ENCODE results near the gene BABAM1. TPM values are rescaled to one million over a fixed set of nuclear protein-coding genes. Genes with fewer than 3 reads are reported as not detected.
A peak's percentile ranks its signal among the peaks of the same experiment; 100 is the strongest.

The BABAM1 gene
- total RNA-seq, 2 donors from 2014 or later = 80.0 to 81.6 TPM

DNA sequence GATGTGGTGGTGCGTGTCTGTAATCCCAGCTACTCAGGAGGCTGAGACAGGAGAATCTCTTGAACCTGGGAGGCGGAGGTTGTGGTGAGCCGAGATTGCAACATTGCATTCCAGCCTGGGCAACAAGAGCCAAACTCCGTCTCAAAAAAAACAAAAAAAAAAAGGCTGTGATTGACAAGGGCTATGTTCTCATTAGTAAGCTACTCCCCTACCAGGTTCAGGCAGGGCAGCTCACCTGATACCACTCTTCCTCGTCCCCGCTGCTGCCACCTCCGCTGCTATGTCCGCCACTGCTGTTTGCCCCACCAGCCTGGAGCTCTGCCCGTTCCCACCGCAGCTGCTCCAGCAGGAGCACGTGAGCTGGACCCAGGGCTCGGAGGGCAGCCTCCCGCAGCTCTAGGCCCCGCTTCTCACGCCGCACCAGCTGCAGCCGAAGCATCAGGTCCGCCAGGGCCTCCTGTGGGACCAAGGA, 12.1 kb upstream of the BABAM1 start:
- no peaks in the 10 kb centered on the region for H3K36me3 ChIP-seq
- TF ChIP-seq POLR2AphosphoS5 (IDR thresholded peaks at IDR 0.05) = no peak
- TF ChIP-seq, protein P1, sequence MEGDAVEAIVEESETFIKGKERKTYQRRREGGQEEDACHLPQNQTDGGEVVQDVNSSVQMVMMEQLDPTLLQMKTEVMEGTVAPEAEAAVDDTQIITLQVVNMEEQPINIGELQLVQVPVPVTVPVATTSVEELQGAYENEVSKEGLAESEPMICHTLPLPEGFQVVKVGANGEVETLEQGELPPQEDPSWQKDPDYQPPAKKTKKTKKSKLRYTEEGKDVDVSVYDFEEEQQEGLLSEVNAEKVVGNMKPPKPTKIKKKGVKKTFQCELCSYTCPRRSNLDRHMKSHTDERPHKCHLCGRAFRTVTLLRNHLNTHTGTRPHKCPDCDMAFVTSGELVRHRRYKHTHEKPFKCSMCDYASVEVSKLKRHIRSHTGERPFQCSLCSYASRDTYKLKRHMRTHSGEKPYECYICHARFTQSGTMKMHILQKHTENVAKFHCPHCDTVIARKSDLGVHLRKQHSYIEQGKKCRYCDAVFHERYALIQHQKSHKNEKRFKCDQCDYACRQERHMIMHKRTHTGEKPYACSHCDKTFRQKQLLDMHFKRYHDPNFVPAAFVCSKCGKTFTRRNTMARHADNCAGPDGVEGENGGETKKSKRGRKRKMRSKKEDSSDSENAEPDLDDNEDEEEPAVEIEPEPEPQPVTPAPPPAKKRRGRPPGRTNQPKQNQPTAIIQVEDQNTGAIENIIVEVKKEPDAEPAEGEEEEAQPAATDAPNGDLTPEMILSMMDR (IDR thresholded peaks at IDR 0.05) = no peak
- DNase-seq (ENCODE audit: low spot score) = no peak
- intact Hi-C loops (cut with DNase I) = no loop called here
- no peaks in the 10 kb centered on the region for H3K27me3 ChIP-seq (replicated peaks; ENCODE audit: insufficient read depth)
- H3K4me3 ChIP-seq = no peak overlapping the region
- no peak overlapping the region for H3K27ac ChIP-seq
- H3K9me3 ChIP-seq = no peaks in the 10 kb centered on the region
- 72% methylated on average over 18 of the region's 18 CpGs for WGBS
- H3K4me1 ChIP-seq (replicated peaks) = no peaks in the 10 kb centered on the region

DNA sequence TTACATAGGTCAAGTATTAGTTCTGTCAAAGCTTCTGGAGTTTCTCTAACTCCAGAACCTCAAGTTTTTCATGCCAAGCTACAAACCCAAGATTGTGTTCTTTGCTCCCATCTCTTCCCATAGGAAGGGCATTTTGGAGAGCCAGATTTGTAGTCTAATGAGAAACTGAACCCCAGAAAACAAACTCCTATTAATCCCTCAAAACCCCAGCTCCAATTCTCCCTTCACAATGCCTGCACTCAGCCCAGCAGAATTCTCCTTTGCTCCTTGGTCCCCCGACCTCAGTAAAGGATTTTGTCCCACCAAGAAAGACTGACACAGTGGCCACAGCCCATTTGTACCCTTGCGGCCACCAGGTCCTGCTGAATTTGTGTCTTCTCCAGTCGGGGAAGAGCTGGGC, 11.1 kb upstream of the BABAM1 start:
- Histone ChIP-seq H3K9me3 (no peaks in the 10 kb centered on the region), H3K36me3 (no peaks in the 10 kb centered on the region), H3K27me3 (replicated peaks; ENCODE audit: insufficient read depth) (no peaks in the 10 kb centered on the region), H3K27ac (no peak overlapping the region), H3K4me1 (replicated peaks) (no peaks in the 10 kb centered on the region), H3K4me3 (no peak overlapping the region)
- DNase-seq (ENCODE audit: low spot score) = no peak
- 85% methylated on average over 3 of the region's 3 CpGs for WGBS
- intact Hi-C loops (cut with DNase I) = no loop called here
- TF ChIP-seq POLR2AphosphoS5 (IDR thresholded peaks at IDR 0.05) (no peak), POLR2A (IDR thresholded peaks at IDR 0.05) (no peak)
- TF ChIP-seq, protein P1 (IDR thresholded peaks at IDR 0.05) = no peak

DNA sequence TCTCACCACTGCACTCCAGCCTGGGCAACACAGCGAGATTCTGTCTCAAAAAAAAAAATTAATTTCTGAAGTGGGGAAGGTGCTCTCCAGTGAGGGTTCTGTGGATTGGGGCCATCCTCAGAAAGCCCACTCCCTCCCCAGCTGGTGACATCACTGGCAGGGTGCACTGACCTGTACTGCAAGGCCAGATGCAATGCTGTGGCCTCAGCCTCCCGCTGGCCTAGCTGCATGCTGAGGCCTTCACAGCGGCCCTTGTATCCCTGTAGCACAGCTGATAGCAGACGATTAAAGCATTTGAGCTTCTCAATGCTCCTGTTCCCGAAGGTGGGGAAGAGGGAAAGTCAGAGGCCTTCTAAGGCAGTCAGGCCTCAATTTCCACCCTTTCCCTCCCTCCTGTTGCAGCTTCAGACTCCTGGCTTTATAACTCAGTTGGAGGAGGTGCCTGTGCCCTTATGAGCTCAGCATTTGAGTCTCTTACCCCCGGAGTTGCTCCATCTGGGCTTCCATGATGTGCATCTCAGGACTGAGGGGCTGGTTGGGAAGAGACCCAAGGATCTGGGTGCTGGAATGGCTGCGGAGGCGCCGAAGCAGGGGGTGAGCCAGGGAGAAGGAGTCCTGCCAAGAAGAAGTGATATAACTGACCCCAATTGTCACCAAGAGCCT, 8.0 kb upstream of the BABAM1 start:
- Histone ChIP-seq H3K27ac (no peak overlapping the region), H3K4me1 (replicated peaks) (no peaks in the 10 kb centered on the region), H3K9me3 (no peaks in the 10 kb centered on the region), H3K4me3 (no peak overlapping the region), H3K36me3 (no peaks in the 10 kb centered on the region), H3K27me3 (replicated peaks; ENCODE audit: insufficient read depth) (no peaks in the 10 kb centered on the region)
- no peak for TF ChIP-seq POLR2AphosphoS5 (IDR thresholded peaks at IDR 0.05)
- no peak for DNase-seq (ENCODE audit: low spot score)
- intact Hi-C loops (cut with DNase I) = no loop called here
- WGBS = 94% methylated on average over 8 of the region's 9 CpGs

DNA sequence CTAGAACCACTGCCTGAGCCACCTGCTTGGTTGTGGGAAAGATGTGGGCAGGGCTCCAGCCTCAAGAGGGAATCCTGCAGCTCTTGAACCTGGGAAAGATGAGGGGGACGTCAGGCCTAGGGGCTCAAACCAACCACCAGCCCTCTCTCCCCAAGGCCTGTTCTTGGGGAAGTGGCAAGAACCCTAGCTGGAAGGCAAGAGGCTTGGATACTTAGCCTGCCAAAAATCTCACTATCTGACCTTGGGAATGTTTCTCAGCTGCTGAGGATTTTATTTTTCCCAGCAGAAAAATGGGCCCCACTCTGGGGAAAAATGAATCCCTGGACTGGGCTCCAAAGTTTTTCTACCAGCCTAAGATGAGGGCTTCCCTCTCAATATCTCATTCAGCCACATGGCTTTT, 7.3 kb upstream of the BABAM1 start:
- H3K27ac ChIP-seq = no peak overlapping the region
- H3K4me1 ChIP-seq (replicated peaks) = no peaks in the 10 kb centered on the region
- H3K36me3 ChIP-seq = no peaks in the 10 kb centered on the region
- H3K27me3 ChIP-seq (replicated peaks; ENCODE audit: insufficient read depth) = no peaks in the 10 kb centered on the region
- TF ChIP-seq, protein P1 (IDR thresholded peaks at IDR 0.05) = no peak
- TF ChIP-seq POLR2A (IDR thresholded peaks at IDR 0.05) = no peak
- no peak for TF ChIP-seq POLR2AphosphoS5 (IDR thresholded peaks at IDR 0.05)
- intact Hi-C loops (cut with DNase I) = no loop called here
- 33% methylated on average over 1 of the region's 1 CpG for WGBS
- DNase-seq (ENCODE audit: low spot score) = no peak
- H3K4me3 ChIP-seq = no peak overlapping the region
- H3K9me3 ChIP-seq = no peaks in the 10 kb centered on the region

DNA sequence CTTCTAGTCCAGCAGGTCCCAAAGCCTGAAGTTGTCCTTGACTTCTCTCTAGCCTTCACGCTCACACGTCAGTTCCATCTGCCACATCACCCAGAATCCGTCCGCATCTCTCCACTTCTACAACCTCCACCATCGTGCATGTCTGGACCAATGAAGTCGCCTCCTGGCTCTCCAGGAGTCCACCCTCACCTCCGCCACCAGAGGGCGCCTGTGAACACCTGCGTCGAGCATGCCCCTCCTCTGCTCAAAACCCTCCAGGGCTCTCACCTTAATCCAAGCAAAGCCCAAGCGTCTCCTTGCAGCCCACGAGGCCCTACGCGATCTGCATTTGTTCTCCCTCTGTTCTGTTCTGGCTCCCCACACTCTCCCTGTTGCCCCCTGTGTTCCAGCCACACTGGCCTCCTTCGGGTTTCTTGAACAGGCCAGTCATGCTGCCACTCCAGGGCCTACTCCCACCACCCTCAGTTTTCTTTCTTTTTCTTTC, 6.4 kb upstream of the BABAM1 start:
- intact Hi-C loops (cut with DNase I) = no loop called here
- no peak overlapping the region for H3K4me3 ChIP-seq
- peak; percentile 61 for TF ChIP-seq POLR2AphosphoS5 (IDR thresholded peaks at IDR 0.05)
- TF ChIP-seq, protein P1 (IDR thresholded peaks at IDR 0.05) = peak; percentile 75 to 85 (median 81)
- no peak for TF ChIP-seq POLR2A (IDR thresholded peaks at IDR 0.05)
- no peaks in the 10 kb centered on the region for H3K27me3 ChIP-seq (replicated peaks; ENCODE audit: insufficient read depth)
- no peaks in the 10 kb centered on the region for H3K4me1 ChIP-seq (replicated peaks)
- H3K27ac ChIP-seq = no peak overlapping the region
- WGBS = 14% methylated on average over 15 of the region's 15 CpGs
- peak; percentile 67 for DNase-seq (ENCODE audit: low spot score)
- no peaks in the 10 kb centered on the region for H3K36me3 ChIP-seq
- no peaks in the 10 kb centered on the region for H3K9me3 ChIP-seq

Data from prostate gland (tissue), 2 donors.